ENCODE measurements around the gene COX5B.

DNA sequence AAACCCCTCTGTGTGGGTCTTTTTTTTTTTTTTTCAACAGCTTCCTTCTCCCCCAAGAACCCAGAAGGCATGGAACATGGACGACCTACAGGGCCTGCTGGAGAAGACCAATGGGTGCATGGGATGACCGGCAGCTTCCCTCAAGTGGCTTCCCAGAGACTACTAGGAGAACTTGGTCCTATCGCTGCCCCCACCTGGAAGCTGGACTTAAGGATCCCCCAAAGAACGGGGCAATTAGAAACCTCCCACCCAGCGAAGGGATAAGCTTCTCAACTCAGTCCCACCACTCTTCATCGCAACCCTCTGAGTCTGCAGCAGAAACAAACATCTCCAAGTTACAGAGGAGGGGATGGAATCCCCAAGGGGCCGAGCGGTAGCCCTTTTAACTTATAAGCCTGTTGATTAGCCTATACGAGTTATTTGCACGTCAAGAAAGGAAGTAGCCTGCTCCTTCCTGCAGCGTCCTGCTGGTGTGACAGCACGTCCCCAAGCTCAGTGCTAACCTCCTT lies 16.6 kb downstream of the COX5B start:
- TF ChIP-seq EZH2 (IDR thresholded peaks at IDR 0.05) = no peak
- no peak for TF ChIP-seq POLR2AphosphoS5 (IDR thresholded peaks at IDR 0.05; ENCODE audit: borderline replicate concordance, low read depth, low read length)
